ENCODE data around the gene TPRKB. TPM values are rescaled to one million over a fixed set of nuclear protein-coding genes. Genes with fewer than 3 reads are reported as not detected.
A peak's percentile ranks its signal among the peaks of the same experiment; 100 is the strongest.
"Not testable (repeated sequence)": the region's sequence is repeated elsewhere in the genome, so short reads cannot be mapped to it uniquely, and the experiment has no call there.

TPRKB gene
- total RNA-seq, 1 experiment from 2014 or later: 97.8 TPM

DNA sequence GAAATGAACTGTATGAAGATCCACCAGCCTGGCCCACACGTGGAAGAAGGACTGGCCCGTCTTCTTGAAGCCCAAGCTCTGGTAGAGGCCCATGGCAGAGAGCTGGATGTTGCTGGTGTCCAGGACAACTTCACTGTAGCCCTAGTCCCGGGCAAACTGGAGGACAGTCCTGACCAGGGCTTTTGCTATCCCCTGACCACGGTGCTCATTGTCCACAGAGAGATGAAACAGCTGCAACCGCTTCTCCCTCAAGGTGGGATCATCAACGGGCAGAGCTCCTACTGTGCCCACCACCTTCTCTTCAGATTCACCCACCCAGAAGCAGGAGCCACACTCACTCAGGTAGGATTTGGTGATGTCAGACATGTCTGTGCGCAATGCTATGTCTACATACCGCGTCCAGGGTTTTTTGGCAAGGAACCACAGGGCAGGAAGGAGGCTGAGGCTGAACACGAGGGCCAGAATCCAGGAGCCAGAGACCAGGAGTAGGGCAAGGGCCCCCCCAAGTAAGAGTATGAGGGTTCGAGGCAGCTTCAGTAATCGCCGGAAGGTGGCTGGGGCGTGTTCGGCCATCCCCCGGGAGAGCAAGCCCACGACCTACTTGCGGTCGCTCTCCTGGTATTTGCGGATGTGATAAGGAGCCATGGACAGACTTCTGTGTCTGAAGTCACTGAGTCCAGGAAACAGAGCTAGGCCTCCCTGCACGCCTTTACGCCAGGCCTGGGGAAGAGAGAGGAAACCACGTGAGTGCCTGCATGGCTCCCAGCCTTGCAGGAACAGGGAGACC lies 36.3 kb downstream of the TPRKB start:
- no peak for DNase-seq (ENCODE audit: low read depth)

DNA sequence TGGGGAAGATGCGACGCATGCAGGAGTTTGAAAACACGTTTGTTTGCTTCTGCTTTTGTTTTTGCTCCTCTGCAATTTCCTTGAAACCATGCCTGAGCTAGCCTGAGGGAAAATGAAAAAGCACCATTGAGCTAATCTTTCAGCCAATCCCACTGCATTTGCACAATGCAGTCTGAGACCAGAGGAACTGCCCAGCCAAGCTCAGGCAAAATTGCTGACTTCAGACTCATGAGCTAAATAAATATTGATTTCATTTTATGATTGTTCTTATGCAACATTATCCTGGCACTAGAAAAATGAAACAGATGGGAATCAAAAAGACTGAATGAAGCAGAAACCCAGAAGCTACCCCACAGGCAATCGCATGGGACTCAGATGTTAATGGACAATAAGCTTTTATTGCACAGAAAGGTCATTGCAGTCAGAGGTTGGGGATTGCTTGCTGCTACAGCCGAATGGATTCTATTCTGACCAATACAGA lies 37.0 kb downstream of the TPRKB start:
- DNase-seq (ENCODE audit: low read depth): no peak

DNA sequence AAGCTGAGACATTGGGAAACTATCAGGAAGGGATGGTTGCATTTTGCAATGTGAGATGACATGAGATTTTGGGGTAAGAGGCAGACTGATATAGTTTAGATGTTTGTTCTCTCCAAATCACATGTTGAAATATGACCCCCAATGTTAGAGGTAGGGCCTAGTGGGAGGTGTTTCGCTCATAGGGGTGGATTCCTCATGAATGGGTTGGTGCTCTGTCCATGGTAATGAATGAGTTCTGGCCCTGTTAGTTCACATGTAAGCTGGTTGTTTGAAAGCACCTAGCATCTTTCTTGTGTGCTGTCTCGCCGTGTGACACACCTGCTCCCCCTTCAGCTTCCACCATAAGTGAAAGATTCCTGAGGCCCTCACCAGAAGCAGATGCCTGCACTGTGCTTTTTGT lies 37.7 kb downstream of the TPRKB start:
- no peak for DNase-seq (ENCODE audit: low read depth)

DNA sequence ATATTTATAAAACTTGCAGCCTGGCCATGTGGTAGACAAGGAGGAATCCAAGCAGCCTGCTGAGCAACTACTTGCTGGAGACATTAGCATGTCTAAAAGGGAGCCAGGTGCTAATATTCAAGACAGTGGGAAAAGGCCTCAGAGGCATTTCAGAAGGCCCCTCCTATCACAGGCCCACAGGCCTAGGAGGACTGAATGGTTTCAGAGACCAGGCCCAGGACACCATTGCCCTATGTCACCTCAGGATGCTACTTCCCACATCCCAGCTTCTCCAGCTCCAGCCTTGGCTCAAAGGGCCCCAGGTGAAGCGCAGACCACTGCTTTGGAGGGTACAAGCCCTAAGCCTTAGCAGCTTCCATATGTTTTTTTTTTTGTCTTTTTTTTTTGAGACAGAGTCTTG lies 39.0 kb downstream of the TPRKB start:
- no peak for DNase-seq (ENCODE audit: low read depth)

DNA sequence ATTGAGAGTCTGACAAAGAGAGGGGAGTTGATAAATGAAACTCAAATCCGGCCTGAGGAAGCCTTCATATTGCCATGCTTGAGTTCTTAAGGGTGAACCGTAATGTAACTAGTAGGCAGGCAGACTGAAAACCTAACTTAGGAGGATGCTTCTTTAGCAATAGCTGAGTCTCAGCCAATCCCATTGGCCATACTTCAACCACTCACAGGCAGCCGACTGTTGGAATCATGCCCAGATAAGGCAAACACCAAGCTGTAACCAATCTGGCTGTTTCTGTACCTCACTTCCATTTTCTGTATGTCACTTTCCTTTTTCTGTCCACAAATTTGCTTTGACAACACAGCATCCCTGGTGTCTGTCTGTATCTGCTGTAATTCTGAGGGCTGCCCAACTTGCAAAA lies 39.5 kb downstream of the TPRKB start:
- no peak for DNase-seq (ENCODE audit: low read depth)

DNA sequence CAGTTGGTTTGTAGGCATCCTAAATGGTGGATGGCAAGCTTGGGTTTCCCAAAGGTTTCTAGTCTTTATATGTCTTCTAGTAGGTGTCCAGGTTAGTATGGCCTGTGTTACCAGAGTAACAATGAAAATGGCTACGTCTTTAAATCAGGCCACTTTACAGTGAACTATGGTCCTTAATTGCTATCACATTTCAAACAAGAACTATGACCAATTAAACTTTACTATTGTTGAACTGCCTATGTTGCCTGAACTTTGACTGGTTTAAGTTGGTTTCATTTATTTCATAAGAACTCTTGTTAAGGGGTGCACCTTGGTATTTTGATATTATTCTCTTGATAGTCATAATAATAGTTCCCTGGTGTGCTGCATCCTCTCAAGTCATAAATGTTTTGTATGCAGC lies 40.2 kb downstream of the TPRKB start:
- not testable (repeated sequence) for DNase-seq (ENCODE audit: low read depth)

DNA sequence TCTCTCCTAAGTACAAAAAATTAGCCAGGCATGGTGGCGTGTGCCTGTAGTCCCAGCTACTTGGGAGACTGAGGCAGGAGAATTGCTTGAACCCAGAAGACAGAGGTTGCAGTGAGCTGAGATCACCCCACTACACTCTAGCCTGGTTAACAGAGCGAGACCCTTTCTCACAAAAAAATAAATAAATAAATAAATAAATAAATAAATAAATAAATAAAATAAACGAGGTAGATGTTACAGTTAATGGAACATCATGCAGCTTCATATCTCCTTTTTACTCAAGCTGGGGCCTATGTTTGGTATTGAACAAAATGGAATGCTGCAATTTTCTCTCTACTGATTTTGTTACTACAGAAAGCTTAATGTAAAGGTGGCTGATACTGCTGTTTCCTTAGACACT lies 40.6 kb downstream of the TPRKB start:
- DNase-seq (ENCODE audit: low read depth): not testable (repeated sequence)

DNA sequence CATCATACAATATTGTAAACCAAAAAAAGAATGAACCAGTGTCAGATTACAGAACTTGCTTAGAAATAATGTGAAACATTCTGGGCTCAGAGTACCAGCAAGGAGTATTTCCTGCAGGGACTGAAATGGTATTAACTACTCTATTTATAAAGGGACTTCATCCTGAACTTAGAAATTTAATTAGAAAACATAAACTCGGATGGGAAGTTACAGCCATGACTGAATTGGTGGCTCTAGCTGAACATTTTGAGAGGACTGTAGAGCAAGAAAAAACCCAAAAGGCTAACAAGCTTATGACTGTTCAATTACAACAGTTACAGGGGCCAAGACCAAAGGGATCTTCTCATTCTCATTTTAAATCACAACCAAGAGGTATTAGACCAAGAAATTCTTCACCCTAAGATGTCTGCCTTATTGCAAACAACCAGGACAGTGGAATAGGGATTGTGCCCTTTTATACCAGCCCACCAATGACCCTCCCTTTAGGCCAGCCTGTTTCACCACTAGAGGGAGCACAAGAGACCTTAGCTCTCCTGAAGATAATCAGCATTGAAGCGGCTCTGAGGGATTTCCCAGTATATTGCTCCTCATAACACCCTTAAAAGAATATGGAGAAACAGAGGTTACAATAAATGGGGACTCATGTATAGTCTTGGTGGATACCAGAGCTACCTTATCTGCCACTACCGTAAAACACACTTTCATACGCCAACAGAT lies 46.6 kb downstream of the TPRKB start:
- DNase-seq (ENCODE audit: low read depth): peak; percentile 31

DNA sequence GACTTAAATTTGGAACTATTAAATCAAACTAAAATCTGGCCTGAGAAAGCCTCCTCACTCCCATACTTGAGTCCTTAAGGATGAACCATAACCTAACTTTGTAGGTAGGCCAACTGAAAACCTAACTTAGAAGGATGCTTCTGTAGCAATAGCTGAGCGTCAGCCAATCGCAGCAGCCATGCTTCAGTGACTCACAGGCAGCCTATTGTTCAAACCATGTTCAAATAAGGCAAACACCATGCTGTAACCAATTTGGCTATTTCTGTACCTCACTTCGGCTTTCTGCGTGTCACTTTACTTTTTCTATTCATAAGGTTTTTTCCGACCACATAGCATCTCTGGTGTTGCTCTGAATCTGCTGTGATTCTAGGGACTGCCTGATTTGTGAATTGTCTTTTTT lies 48.7 kb downstream of the TPRKB start:
- peak; percentile 17 for DNase-seq (ENCODE audit: low read depth)

DNA sequence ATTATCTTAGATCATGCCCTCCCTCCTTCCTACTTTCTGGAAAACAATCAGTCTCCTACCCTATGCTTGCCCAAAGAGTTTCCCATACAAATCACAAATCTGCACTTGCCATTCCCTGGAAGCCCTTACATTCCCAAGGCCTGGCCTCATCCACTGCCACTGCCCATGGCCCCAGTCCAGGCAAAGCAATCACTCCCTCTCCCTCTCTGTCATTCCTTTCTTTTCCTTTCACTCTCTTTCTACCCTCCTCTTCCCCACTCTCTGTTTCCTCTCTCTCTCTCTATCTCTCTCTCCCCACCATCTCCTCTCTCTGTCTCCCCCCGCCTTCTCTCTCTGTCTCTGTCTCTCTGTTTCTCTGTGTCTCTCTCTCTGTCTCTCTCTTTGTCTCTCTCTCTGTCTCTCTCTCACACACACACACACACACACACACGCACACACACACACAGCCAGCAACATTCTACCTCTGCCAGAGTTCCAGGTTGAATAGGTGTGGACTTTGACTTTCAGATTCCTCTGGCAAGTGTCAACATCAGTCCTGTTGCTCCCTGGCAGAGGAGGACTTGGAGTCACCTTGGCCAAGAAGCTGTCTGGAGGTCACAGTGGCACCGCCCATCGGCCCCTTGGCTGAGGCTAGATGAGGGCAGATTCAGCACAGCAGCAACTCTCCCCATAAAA lies 51.2 kb downstream of the TPRKB start:
- DNase-seq (ENCODE audit: low read depth): no peak

DNA sequence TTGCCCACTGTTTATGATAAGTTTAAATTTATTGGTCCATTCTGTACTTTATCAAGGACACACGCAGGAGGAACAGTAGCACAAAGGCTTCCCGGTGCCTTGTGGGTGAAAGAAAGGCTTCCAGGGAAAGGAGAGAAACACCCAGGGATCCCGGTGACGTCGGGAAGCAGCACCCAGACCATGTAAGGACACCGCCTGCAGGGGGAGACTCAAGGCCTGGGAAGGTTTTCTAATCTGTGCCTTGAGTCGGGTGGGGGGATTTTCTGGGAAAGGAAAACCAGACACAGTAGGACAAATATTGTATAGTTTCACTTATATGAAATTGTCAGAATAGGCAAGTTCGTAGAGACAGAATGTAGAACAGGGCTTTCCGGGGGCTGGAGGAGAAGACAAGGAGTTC lies 52.2 kb downstream of the TPRKB start:
- DNase-seq (ENCODE audit: low read depth): not testable (repeated sequence)

DNA sequence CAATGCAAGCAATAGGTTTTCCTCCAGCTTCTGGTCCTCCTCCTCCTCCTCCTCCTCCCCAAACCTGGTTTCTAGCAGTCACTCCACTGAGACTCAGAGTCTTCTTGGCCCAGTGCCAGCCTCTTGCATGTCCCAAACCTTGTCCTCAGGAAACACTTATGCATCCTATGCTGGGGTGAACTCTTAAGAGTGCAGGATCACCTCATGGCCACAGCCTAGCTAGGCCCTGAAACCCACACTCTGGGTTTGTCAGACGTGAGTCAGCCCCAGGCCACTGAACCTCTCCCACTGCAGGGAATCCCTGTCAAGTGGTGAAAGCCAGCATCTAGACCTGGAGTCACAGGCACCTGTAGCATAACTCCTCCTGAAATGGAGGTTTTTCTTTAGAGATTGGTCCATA lies 52.8 kb downstream of the TPRKB start:
- peak; percentile 53 for DNase-seq (ENCODE audit: low read depth)

DNA sequence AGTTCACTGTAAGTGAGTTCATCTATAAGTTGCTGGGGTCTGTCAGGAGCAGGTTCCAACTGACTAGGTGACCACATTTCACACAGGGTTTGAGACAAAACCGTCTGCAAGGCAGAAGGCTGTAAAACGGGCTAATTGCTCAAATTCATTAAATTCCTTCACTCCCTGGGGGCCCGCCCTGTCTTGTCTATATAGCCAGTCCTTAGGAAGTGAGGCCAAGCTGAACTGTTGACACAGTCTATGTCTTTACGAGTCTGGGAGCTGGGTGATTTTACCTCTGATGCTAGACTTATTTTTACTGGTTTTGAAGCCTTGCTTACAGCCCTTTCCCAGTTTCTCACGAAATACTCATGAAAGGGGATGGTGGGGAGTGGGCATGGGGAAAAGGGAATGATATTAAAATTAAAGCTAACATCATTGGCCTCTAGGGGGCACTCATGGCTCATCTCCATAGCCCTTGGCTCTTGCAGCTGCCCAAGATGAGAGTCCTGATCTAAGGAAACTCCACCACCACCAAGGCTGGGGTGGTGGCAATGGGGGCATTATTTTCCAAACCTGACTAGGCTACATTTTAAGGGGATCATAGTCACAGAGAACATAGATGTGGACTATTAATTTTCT lies 57.1 kb downstream of the TPRKB start:
- DNase-seq (ENCODE audit: low read depth): peak; percentile 40

Other genes starting within 250 kb of the TPRKB start
- not detected in 2 replicates for gene NAT8, start 94.9 kb downstream of the TPRKB start, total RNA-seq (2014; rRNA removed; shearing (Covaris generic))
- 38.0 and 49.5 TPM in 2 replicates for gene DUSP11, start 42.8 kb upstream of the TPRKB start, total RNA-seq (2014; rRNA removed; shearing (Covaris generic))
- not detected in 2 replicates for gene C2orf78, start 46.8 kb upstream of the TPRKB start, total RNA-seq (2014; rRNA removed; shearing (Covaris generic))
- 41.2 and 52.8 TPM in 2 replicates for gene STAMBP, start 91.6 kb upstream of the TPRKB start, total RNA-seq (2014; rRNA removed; shearing (Covaris generic))
- gene ACTG2, start 155.7 kb upstream of the TPRKB start, total RNA-seq (2014; rRNA removed; shearing (Covaris generic)): not detected in 2 replicates
- gene DGUOK, start 189.5 kb upstream of the TPRKB start, total RNA-seq (2014; rRNA removed; shearing (Covaris generic)): 89.7 and 92.1 TPM in 2 replicates
- gene TET3, start 247.6 kb upstream of the TPRKB start, total RNA-seq (2014; rRNA removed; shearing (Covaris generic)): 3.1 and 4.4 TPM in 2 replicates